Ectodermal cell (in vitro differentiated cells): ENCODE measurements around the gene FAM240B.

Experiments used
- H3K27ac ChIP-seq: 2 replicates; pipeline ENCODE4 v1.7.0; 2013; ENCODE audit warnings: mild to moderate bottlenecking, low read depth, low read length; ENCODE audit not compliant: insufficient read depth, poor library complexity, severe bottlenecking
- H3K27me3 ChIP-seq: 2 replicates; pipeline ENCODE4 v1.7.0; 2013; ENCODE audit warnings: mild to moderate bottlenecking, low read length; ENCODE audit not compliant: insufficient read depth, control insufficient read depth, poor library complexity, severe bottlenecking
- H3K36me3 ChIP-seq: one replicate; pipeline ENCODE4 v1.7.0; 2013; ENCODE audit warnings: low read length; ENCODE audit not compliant: control insufficient read depth, insufficient read depth
- H3K4me1 ChIP-seq: one replicate; pipeline ENCODE4 v1.7.0; 2013; ENCODE audit warnings: low read length; ENCODE audit not compliant: control insufficient read depth, insufficient read depth
- H3K4me3 ChIP-seq: 2 replicates; pipeline ENCODE4 v1.7.0; 2013; ENCODE audit warnings: low read depth, low read length, control low read depth; ENCODE audit not compliant: insufficient read depth
- H3K9me3 ChIP-seq: 2 replicates; pipeline ENCODE4 v1.7.0; 2013; ENCODE audit warnings: mild to moderate bottlenecking, low read length, moderate library complexity; ENCODE audit not compliant: control insufficient read depth
- whole genome bisulfite sequencing, 2 experiments: methylation state at CpG; one replicate each; pipeline ENCODE4 v1.1.7; 2013; ENCODE audit warnings: missing lambda C conversion rate in 2 of 2; 5-methylcytosine and 5-hydroxymethylcytosine counted together

Gene FAM240B

GRCh38 chr9:38707885-38708637 is 11.9 kb downstream of the FAM240B start:
- WGBS, 2 experiments: 74 to 76% methylated on average over 9 to 10 of the region's 10 CpGs
- H3K27me3 ChIP-seq: no peaks in the 10 kb centered on the region

DNA sequence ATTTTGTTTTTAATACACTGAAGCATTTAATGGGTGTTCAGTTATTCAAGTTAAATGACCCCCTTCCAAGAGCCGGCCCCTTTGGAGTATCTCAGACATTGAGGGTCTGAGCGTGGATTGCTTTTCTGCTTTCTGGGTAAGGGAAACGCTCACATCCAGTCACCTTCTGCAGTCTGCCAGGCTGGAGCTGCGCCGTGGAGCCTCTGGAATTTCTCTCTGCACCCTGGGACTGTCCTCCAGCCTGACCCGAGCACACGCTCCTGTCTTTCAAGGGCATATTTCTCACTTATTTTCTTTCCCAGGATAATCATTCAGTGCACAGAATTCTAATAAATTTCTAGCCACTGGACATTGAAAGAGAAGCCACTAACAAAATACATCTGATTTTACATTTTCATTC is 13.4 kb downstream of the FAM240B start:
- H3K27ac ChIP-seq: no peak overlapping the region
- no peaks in the 10 kb centered on the region for H3K4me1 ChIP-seq
- H3K27me3 ChIP-seq: no peaks in the 10 kb centered on the region
- WGBS, 2 experiments: 80 to 82% methylated on average over 7 of the region's 7 CpGs
- no peak overlapping the region for H3K4me3 ChIP-seq
- H3K9me3 ChIP-seq: no peaks in the 10 kb centered on the region
- no peaks in the 10 kb centered on the region for H3K36me3 ChIP-seq

More at GRCh38 chr9:38707885-38708637, 11.9 kb downstream of the FAM240B start:
- Histone ChIP-seq H3K9me3 (no peaks in the 10 kb centered on the region), H3K4me3 (no peak overlapping the region), H3K36me3 (no peaks in the 10 kb centered on the region), H3K4me1 (no peaks in the 10 kb centered on the region), H3K27ac (no peak overlapping the region)

DNA sequence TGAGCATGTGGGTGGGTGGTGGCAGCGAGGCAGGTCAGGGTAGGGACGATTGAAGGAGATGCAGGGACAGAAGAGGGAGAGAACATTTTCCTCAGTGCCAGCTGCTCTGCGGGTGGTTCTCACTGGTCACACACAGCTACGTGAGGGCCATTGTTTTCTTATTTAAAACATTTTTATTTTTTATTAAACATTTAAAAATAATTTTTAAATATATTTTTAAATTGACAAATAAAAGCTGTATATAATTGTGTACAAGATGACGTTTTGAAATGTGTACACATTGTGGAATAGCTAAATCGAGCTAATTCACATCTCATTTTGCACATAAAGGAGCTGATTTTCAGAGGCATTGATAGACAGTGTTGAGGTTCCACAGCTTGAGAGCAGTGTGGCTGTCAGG is 14.0 kb downstream of the FAM240B start:
- H3K36me3 ChIP-seq: no peaks in the 10 kb centered on the region
- no peaks in the 10 kb centered on the region for H3K27me3 ChIP-seq
- no peak overlapping the region for H3K27ac ChIP-seq
- 90 to 94% methylated on average over 5 of the region's 6 CpGs for WGBS, 2 experiments
- no peak overlapping the region for H3K4me3 ChIP-seq
- H3K9me3 ChIP-seq: no peaks in the 10 kb centered on the region
- H3K4me1 ChIP-seq: no peaks in the 10 kb centered on the region

GRCh38 chr9:38700695-38701094 is 19.2 kb downstream of the FAM240B start:
- 71 to 100% methylated on average over 1 of the region's 1 CpG for WGBS, 2 experiments

GRCh38 chr9:38699337-38699736 is 20.6 kb downstream of the FAM240B start:
- Histone ChIP-seq H3K36me3 (no peaks in the 10 kb centered on the region), H3K4me1 (no peaks in the 10 kb centered on the region), H3K4me3 (no peak overlapping the region), H3K9me3 (no peaks in the 10 kb centered on the region), H3K27me3 (no peaks in the 10 kb centered on the region), H3K27ac (no peak overlapping the region)
- whole genome bisulfite sequencing, 2 experiments: 94 to 95% methylated on average over 7 of the region's 7 CpGs

More at GRCh38 chr9:38700695-38701094, 19.2 kb downstream of the FAM240B start:
- Histone ChIP-seq H3K9me3 (no peaks in the 10 kb centered on the region), H3K36me3 (no peaks in the 10 kb centered on the region), H3K4me3 (no peak overlapping the region), H3K27me3 (no peaks in the 10 kb centered on the region), H3K4me1 (no peaks in the 10 kb centered on the region), H3K27ac (no peak overlapping the region)

- WGBS, 2 experiments: 78 to 83% methylated on average over 1 to 2 of the region's 2 CpGs
Measured at GRCh38 chr9:38697776-38698300, 22.1 kb downstream of the FAM240B start.

DNA sequence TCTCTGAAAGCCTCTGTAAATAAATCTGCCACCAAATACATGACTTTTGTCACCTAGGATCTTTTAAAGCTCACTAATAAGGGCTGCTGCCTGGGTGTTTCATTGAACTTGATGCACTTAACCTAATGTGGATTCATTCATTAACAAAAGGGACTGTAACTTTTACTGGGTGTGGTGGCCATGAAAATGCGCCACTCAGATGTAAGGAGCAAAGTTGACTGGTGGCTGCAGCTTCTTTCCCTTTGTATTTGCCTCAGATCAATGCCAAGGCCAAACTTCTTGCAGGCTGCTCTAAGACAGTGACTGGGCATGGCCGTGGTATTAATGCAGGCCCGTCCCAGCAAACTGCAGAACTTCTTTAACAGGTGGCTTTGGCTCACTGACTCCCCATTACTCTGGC is 22.9 kb downstream of the FAM240B start:
- H3K4me1 ChIP-seq: peaks cover 5% of the 10 kb centered on the region
- H3K4me3 ChIP-seq: no peak overlapping the region
- no peaks in the 10 kb centered on the region for H3K9me3 ChIP-seq
- H3K27ac ChIP-seq: no peak overlapping the region
- no peaks in the 10 kb centered on the region for H3K36me3 ChIP-seq
- WGBS, 2 experiments: 89 to 91% methylated on average over 3 of the region's 3 CpGs
- no peaks in the 10 kb centered on the region for H3K27me3 ChIP-seq

More at GRCh38 chr9:38697776-38698300, 22.1 kb downstream of the FAM240B start:
- Histone ChIP-seq H3K36me3 (no peaks in the 10 kb centered on the region), H3K9me3 (no peaks in the 10 kb centered on the region), H3K4me1 (peaks cover 2% of the 10 kb centered on the region), H3K27me3 (no peaks in the 10 kb centered on the region), H3K4me3 (no peak overlapping the region), H3K27ac (no peak overlapping the region)

DNA sequence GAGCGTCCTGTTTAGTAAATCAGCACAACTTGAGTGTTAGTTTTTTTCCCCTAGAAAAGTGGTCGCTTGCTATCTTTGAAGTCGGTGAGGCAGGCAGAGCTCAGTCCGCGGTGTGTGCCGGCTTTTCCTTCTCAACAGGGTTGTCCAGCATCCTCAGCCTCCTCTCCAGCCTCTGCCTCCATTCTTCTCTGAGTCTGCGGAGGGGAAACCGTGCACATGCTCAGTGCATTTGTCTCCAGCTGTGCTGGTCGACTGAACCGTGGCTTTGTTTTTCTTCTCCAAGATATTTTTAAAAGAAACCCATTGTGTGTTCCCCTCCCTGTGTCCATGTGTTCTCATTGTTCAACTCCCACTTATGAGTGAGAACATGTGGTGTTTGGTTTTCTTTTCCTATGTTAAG is 25.3 kb downstream of the FAM240B start:
- no peak overlapping the region for H3K4me3 ChIP-seq
- 83 to 89% methylated on average over 10 of the region's 10 CpGs for WGBS, 2 experiments

GRCh38 chr9:38692707-38693106 is 27.2 kb downstream of the FAM240B start:
- no peaks in the 10 kb centered on the region for H3K27me3 ChIP-seq

More for the DNA sequence above, 25.3 kb downstream of the FAM240B start:
- Histone ChIP-seq H3K27ac (no peak overlapping the region), H3K9me3 (no peaks in the 10 kb centered on the region), H3K36me3 (no peaks in the 10 kb centered on the region), H3K4me1 (peaks cover 20% of the 10 kb centered on the region), H3K27me3 (no peaks in the 10 kb centered on the region)

GRCh38 chr9:38690574-38690973 is 29.4 kb downstream of the FAM240B start:
- Histone ChIP-seq H3K27ac (no peak overlapping the region), H3K4me3 (no peak overlapping the region), H3K36me3 (no peaks in the 10 kb centered on the region), H3K9me3 (no peaks in the 10 kb centered on the region), H3K27me3 (no peaks in the 10 kb centered on the region), H3K4me1 (peaks cover 39% of the 10 kb centered on the region)
- WGBS, 2 experiments: 22 to 33% methylated on average over 3 of the region's 3 CpGs

More at GRCh38 chr9:38692707-38693106, 27.2 kb downstream of the FAM240B start:
- H3K4me1 ChIP-seq: peaks cover 28% of the 10 kb centered on the region
- H3K27ac ChIP-seq: no peak overlapping the region
- no peaks in the 10 kb centered on the region for H3K9me3 ChIP-seq
- no peaks in the 10 kb centered on the region for H3K36me3 ChIP-seq
- H3K4me3 ChIP-seq: no peak overlapping the region
- 78 to 84% methylated on average over 4 of the region's 4 CpGs for WGBS, 2 experiments
